Parathyroid adenoma (tissue), 2 donors: ENCODE results near the gene SLAMF1.
"Not testable (repeated sequence)": the region's sequence is repeated elsewhere in the genome, so short reads cannot be mapped to it uniquely, and the experiment has no call there.

Source experiments
- H2AFZ ChIP-seq: fragments of 300-600 bp; sonication (generic); one replicate; pipeline ENCODE4 v1.7.0; 2017; ENCODE audit warnings: antibody characterized with exemption, mild to moderate bottlenecking
- H3K27ac ChIP-seq: fragments of 300-600 bp; sonication (generic); one replicate; pipeline ENCODE4 v1.7.0; 2017
- H3K27me3 ChIP-seq: fragments of 300-600 bp; sonication (generic); one replicate; pipeline ENCODE4 v1.7.0; 2017; ENCODE audit warnings: low read length; ENCODE audit not compliant: control insufficient read depth, insufficient read depth
- H3K36me3 ChIP-seq: fragments of 300-600 bp; sonication (generic); one replicate; pipeline ENCODE4 v1.7.0; 2017; ENCODE audit warnings: low read length; ENCODE audit not compliant: control insufficient read depth, insufficient read depth
- H3K4me1 ChIP-seq: fragments of 300-600 bp; sonication (generic); one replicate; pipeline ENCODE4 v1.7.0; 2017; ENCODE audit warnings: control low read depth
- H3K4me2 ChIP-seq: fragments of 300-600 bp; sonication (generic); one replicate; pipeline ENCODE4 v1.7.0; 2017; ENCODE audit warnings: low read length
- H3K4me3 ChIP-seq: fragments of 300-600 bp; sonication (generic); one replicate; pipeline ENCODE4 v1.7.0; 2017; ENCODE audit warnings: low read depth, low read length
- H3K79me2 ChIP-seq: fragments of 300-600 bp; sonication (generic); one replicate; pipeline ENCODE4 v1.7.0; 2017; ENCODE audit warnings: control low read depth
- H3K9ac ChIP-seq: fragments of 300-600 bp; sonication (generic); one replicate; pipeline ENCODE4 v1.7.0; 2017; ENCODE audit warnings: mild to moderate bottlenecking
- H3K9me3 ChIP-seq: fragments of 300-600 bp; sonication (generic); one replicate; pipeline ENCODE4 v1.7.0; 2017; ENCODE audit warnings: low read length; ENCODE audit not compliant: control insufficient read depth
- CTCF ChIP-seq: fragments of 300-600 bp; sonication (generic); IDR thresholded peaks from one replicate; pipeline ENCODE4 v1.7.0; 2017; ENCODE audit warnings: antibody characterized with exemption, mild to moderate bottlenecking
- donor health status: primary hyperparathyroidism.

SLAMF1 gene

GRCh38 chr1:160569806-160570205, 77.0 kb downstream of the SLAMF1 start:
- Histone ChIP-seq H3K4me3 (no peak overlapping the region), H3K4me1 (no peaks in the 10 kb centered on the region), H3K9ac (no peak overlapping the region), H3K27ac (no peak overlapping the region), H3K79me2 (no peaks in the 10 kb centered on the region), H3K27me3 (no peaks in the 10 kb centered on the region), H2AFZ (no peak overlapping the region), H3K36me3 (no peaks in the 10 kb centered on the region), H3K9me3 (no peaks in the 10 kb centered on the region), H3K4me2 (no peak overlapping the region)
- TF ChIP-seq CTCF, result no peak

GRCh38 chr1:160567858-160568682, 78.8 kb downstream of the SLAMF1 start:
- no peak for TF ChIP-seq CTCF
- no peak overlapping the region for H3K4me3 ChIP-seq
- H2AFZ ChIP-seq, result no peak overlapping the region
- H3K9me3 ChIP-seq, result no peaks in the 10 kb centered on the region
- no peak overlapping the region for H3K27ac ChIP-seq
- no peaks in the 10 kb centered on the region for H3K4me1 ChIP-seq
- H3K36me3 ChIP-seq, result no peaks in the 10 kb centered on the region
- H3K4me2 ChIP-seq, result no peak overlapping the region
- no peaks in the 10 kb centered on the region for H3K79me2 ChIP-seq
- H3K9ac ChIP-seq, result no peak overlapping the region
- H3K27me3 ChIP-seq, result no peaks in the 10 kb centered on the region

GRCh38 chr1:160567341-160567740, 79.5 kb downstream of the SLAMF1 start:
- Histone ChIP-seq H3K9me3 (no peaks in the 10 kb centered on the region), H3K79me2 (no peaks in the 10 kb centered on the region), H3K9ac (no peak overlapping the region), H3K27me3 (no peaks in the 10 kb centered on the region), H3K4me1 (no peaks in the 10 kb centered on the region), H3K36me3 (no peaks in the 10 kb centered on the region), H2AFZ (no peak overlapping the region), H3K4me2 (no peak overlapping the region), H3K4me3 (no peak overlapping the region), H3K27ac (no peak overlapping the region)
- TF ChIP-seq CTCF, result no peak

- H3K4me2 ChIP-seq, result no peak overlapping the region
- H2AFZ ChIP-seq, result no peak overlapping the region
- H3K4me1 ChIP-seq, result no peaks in the 10 kb centered on the region
- no peaks in the 10 kb centered on the region for H3K79me2 ChIP-seq
- no peak overlapping the region for H3K4me3 ChIP-seq
- H3K36me3 ChIP-seq, result no peaks in the 10 kb centered on the region
- no peak overlapping the region for H3K9ac ChIP-seq
- H3K9me3 ChIP-seq, result no peaks in the 10 kb centered on the region
- H3K27ac ChIP-seq, result no peak overlapping the region
- no peaks in the 10 kb centered on the region for H3K27me3 ChIP-seq
- TF ChIP-seq CTCF, result no peak
Measured at GRCh38 chr1:160565564-160565963, 81.3 kb downstream of the SLAMF1 start.

- H2AFZ ChIP-seq, H3K79me2 ChIP-seq, H3K4me1 ChIP-seq, H3K27ac ChIP-seq, H3K9me3 ChIP-seq, H3K9ac ChIP-seq, H3K4me3 ChIP-seq, H3K36me3 ChIP-seq, H3K27me3 ChIP-seq, H3K4me2 ChIP-seq: not testable (repeated sequence)
Measured at GRCh38 chr1:160563230-160563629, 83.6 kb downstream of the SLAMF1 start.

- H3K79me2 ChIP-seq, H3K9me3 ChIP-seq, H3K4me3 ChIP-seq, H3K4me2 ChIP-seq, H3K27ac ChIP-seq, H2AFZ ChIP-seq, H3K36me3 ChIP-seq, H3K27me3 ChIP-seq, H3K4me1 ChIP-seq, H3K9ac ChIP-seq: not testable (repeated sequence)
Measured at GRCh38 chr1:160562745-160563144, 84.1 kb downstream of the SLAMF1 start.
